ENCODE results near the gene PTGES2. TPM values are rescaled to one million over a fixed set of nuclear protein-coding genes. Genes with fewer than 3 reads are reported as not detected.

PTGES2 gene
- total RNA-seq, 1 experiment from 2014 or later, result 76.8 TPM

- ATAC-seq, result no peak
- BruUV-seq (replicated peaks), result no TSS peak
- ChIA-PET POLR2A (no interaction called here), CTCF (interaction anchor here (0.6 kb wide), 1 partner anchor 230 kb away, joined by 7 read pairs; no protein-coding TSS in a partner anchor)
- in situ Hi-C loops (cut with HindIII; ENCODE audit: low pct_unique_long_range_greater_than_20kb, low sequenced_read_pairs), result loop anchor here (25.0 kb wide), 1 partner anchor 163 kb away; the partner anchor contains the start of genes DPM2 and PIP5KL1
- intact Hi-C loops (cut with micrococcal nuclease; ENCODE audit: unreplicated experiment), result no loop called here
- Histone ChIP-seq H3K36me3 (ENCODE audit: control insufficient read depth, insufficient read depth, low read length) (no peaks in the 10 kb centered on the region), H3K4me3 (ENCODE audit: low read depth in 2 of 2, low read length in 2 of 2) (no peak overlapping the region), H3K4me1 (ENCODE audit: control insufficient read depth, insufficient read depth, low read length) (peaks cover 13% of the 10 kb centered on the region), H3K27me3 (ENCODE audit: control insufficient read depth, insufficient read depth, low read length) (no peaks in the 10 kb centered on the region), H3K9me3 (ENCODE audit: control insufficient read depth, insufficient read depth, low read depth, low read length) (no peaks in the 10 kb centered on the region), H3K27ac (ENCODE audit: low read length) (no peak overlapping the region)
- DNase-seq (ENCODE audit: low read depth, low spot score), result no peak
- TF ChIP-seq POLR2AphosphoS5 (IDR thresholded peaks at IDR 0.05; ENCODE audit: low read depth, low read length) (no peak), REST (IDR thresholded peaks at IDR 0.05; ENCODE audit: insufficient read depth in 1 of 2, low read depth in 2 of 2, low read length in 1 of 2) (no peak), TCF7L2 (IDR thresholded peaks at IDR 0.05; ENCODE audit: low read depth, low read length) (no peak), CTCF (IDR thresholded peaks at IDR 0.05) (no peak), SIN3A (IDR thresholded peaks at IDR 0.05; ENCODE audit: borderline replicate concordance, insufficient read depth, low read depth, low read length) (no peak)
These were observed 27.5 kb downstream of the PTGES2 start for GRCh38 chr9:128099932-128100491.

- intact Hi-C loops (cut with micrococcal nuclease; ENCODE audit: unreplicated experiment) (no loop called here), in situ Hi-C loops (cut with HindIII; ENCODE audit: low pct_unique_long_range_greater_than_20kb, low sequenced_read_pairs) (loop anchor here (25.0 kb wide), 1 partner anchor 162 kb away; the partner anchor contains the start of genes DPM2 and PIP5KL1)
- BruUV-seq (replicated peaks), result no TSS peak
- DNase-seq (ENCODE audit: low read depth, low spot score), result no peak
- POLR2A ChIA-PET, result interaction anchor here (0.6 kb wide), 1 partner anchor 15 kb away, joined by 3 read pairs; no protein-coding TSS in a partner anchor
- TF ChIP-seq SIN3A (IDR thresholded peaks at IDR 0.05; ENCODE audit: borderline replicate concordance, insufficient read depth, low read depth, low read length), result no peak
- TF ChIP-seq TCF7L2 (IDR thresholded peaks at IDR 0.05; ENCODE audit: low read depth, low read length), result no peak
- H3K4me3 ChIP-seq (ENCODE audit: low read depth in 2 of 2, low read length in 2 of 2), result no peak overlapping the region
- no peak overlapping the region for H3K27ac ChIP-seq (ENCODE audit: low read length)
- H3K4me1 ChIP-seq (ENCODE audit: control insufficient read depth, insufficient read depth, low read length), result peaks cover 13% of the 10 kb centered on the region
- H3K9me3 ChIP-seq (ENCODE audit: control insufficient read depth, insufficient read depth, low read depth, low read length), result no peaks in the 10 kb centered on the region
- no peaks in the 10 kb centered on the region for H3K36me3 ChIP-seq (ENCODE audit: control insufficient read depth, insufficient read depth, low read length)
- CTCF ChIA-PET, result interaction anchor here (0.6 kb wide), 1 partner anchor 229 kb away, joined by 7 read pairs; no protein-coding TSS in a partner anchor
- ATAC-seq, result no peak
- H3K27me3 ChIP-seq (ENCODE audit: control insufficient read depth, insufficient read depth, low read length), result no peaks in the 10 kb centered on the region
These were observed 28.1 kb downstream of the PTGES2 start for GRCh38 chr9:128099231-128099931.
